ENCODE data around the gene STIM2. TPM values are rescaled to one million over a fixed set of nuclear protein-coding genes. Genes with fewer than 3 reads are reported as not detected.

Gene STIM2
- total RNA-seq, 4 donors from 2014 or later = 17.2 to 71.4 (median 20.7) TPM

- in situ Hi-C loops (cut with MboI; ENCODE audit: low pct_ligation_motif_present in 1 of 4, low pct_unique_long_range_greater_than_20kb in 1 of 4, low sequenced_read_pairs in 3 of 4) (no loop called here), intact Hi-C loops (cut with DNase I; ENCODE audit: low total_unique reads) (no loop called here)
- Histone ChIP-seq H3K4me1 (peaks cover 0 to 15% (median 4%) of the 10 kb centered on the region in 4 donors), H3K4me3 (no peak overlapping the region), H3K27ac (no peak overlapping the region), H3K36me3 (no peaks in the 10 kb centered on the region), H3K27me3 (no peaks in the 10 kb centered on the region), H3K9me3 (no peaks in the 10 kb centered on the region)
- DNase-seq = no peak
- 95% methylated on average over 2 of the region's 2 CpGs for WGBS, 2 donors (ENCODE audit: low coverage in 1 of 2)
- TF ChIP-seq CTCF (IDR thresholded peaks at IDR 0.05) = no peak
- no peak for TF ChIP-seq POLR2AphosphoS5 (IDR thresholded peaks at IDR 0.05)
- TF ChIP-seq POLR2A (IDR thresholded peaks at IDR 0.05) = no peak
- TF ChIP-seq EP300 (IDR thresholded peaks at IDR 0.05; ENCODE audit: low read depth) = no peak
Observed at GRCh38 chr4:26879805-26880204, 19.2 kb downstream of the STIM2 start.

GRCh38 chr4:26884026-26884425, 23.4 kb downstream of the STIM2 start:
- H3K9me3 ChIP-seq = no peaks in the 10 kb centered on the region
- H3K4me1 ChIP-seq = peaks cover 0 to 33% (median 7%) of the 10 kb centered on the region in 4 donors
- no peaks in the 10 kb centered on the region for H3K36me3 ChIP-seq
- H3K4me3 ChIP-seq = no peak overlapping the region
- intact Hi-C loops (cut with DNase I; ENCODE audit: low total_unique reads) (no loop called here), in situ Hi-C loops (cut with MboI; ENCODE audit: low pct_ligation_motif_present in 1 of 4, low pct_unique_long_range_greater_than_20kb in 1 of 4, low sequenced_read_pairs in 3 of 4) (no loop called here)
- no peak for TF ChIP-seq POLR2A (IDR thresholded peaks at IDR 0.05)
- TF ChIP-seq EP300 (IDR thresholded peaks at IDR 0.05; ENCODE audit: low read depth) = no peak
- TF ChIP-seq POLR2AphosphoS5 (IDR thresholded peaks at IDR 0.05) = no peak
- no peak for TF ChIP-seq CTCF (IDR thresholded peaks at IDR 0.05)
- H3K27ac ChIP-seq = peak overlapping the region in 3 of 4 donors; percentile 16 to 63 (median 51)
- no peaks in the 10 kb centered on the region for H3K27me3 ChIP-seq
- no peak for DNase-seq
- 55 to 69% methylated on average over 2 of the region's 2 CpGs for WGBS, 2 donors (ENCODE audit: low coverage in 1 of 2)

- TF ChIP-seq POLR2AphosphoS5 (IDR thresholded peaks at IDR 0.05) = peak in 2 of 3 donors; percentile 12 to 16
- TF ChIP-seq CTCF (IDR thresholded peaks at IDR 0.05) = no peak
- TF ChIP-seq POLR2A (IDR thresholded peaks at IDR 0.05) = peak; percentile 18
- no peak overlapping the region for H3K4me3 ChIP-seq
- no peaks in the 10 kb centered on the region for H3K9me3 ChIP-seq
- DNase-seq = no peak
- H3K36me3 ChIP-seq = no peaks in the 10 kb centered on the region
- intact Hi-C loops (cut with DNase I; ENCODE audit: low total_unique reads) (no loop called here), in situ Hi-C loops (cut with MboI; ENCODE audit: low pct_ligation_motif_present in 1 of 4, low pct_unique_long_range_greater_than_20kb in 1 of 4, low sequenced_read_pairs in 3 of 4) (no loop called here)
- H3K27ac ChIP-seq = peak overlapping the region; percentile 3 to 63 (median 34)
- WGBS, 2 donors (ENCODE audit: low coverage in 1 of 2) = 70 to 81% methylated on average over 4 to 5 of the region's 5 CpGs
- H3K4me1 ChIP-seq = peaks cover 0 to 33% (median 7%) of the 10 kb centered on the region in 4 donors
- no peaks in the 10 kb centered on the region for H3K27me3 ChIP-seq
Observed at GRCh38 chr4:26884486-26884988, 23.9 kb downstream of the STIM2 start.

- H3K9me3 ChIP-seq = no peaks in the 10 kb centered on the region
- no peak overlapping the region for H3K4me3 ChIP-seq
- H3K27ac ChIP-seq = peak overlapping the region in 3 of 4 donors; percentile 51 to 63 (median 56)
- intact Hi-C loops (cut with DNase I; ENCODE audit: low total_unique reads) (no loop called here), in situ Hi-C loops (cut with MboI; ENCODE audit: low pct_ligation_motif_present in 1 of 4, low pct_unique_long_range_greater_than_20kb in 1 of 4, low sequenced_read_pairs in 3 of 4) (no loop called here)
- H3K36me3 ChIP-seq = no peaks in the 10 kb centered on the region
- peaks cover 0 to 29% (median 7%) of the 10 kb centered on the region in 4 donors for H3K4me1 ChIP-seq
- no peak for DNase-seq
- 32 to 40% methylated on average over 2 of the region's 2 CpGs for WGBS, 2 donors (ENCODE audit: low coverage in 1 of 2)
- H3K27me3 ChIP-seq = no peaks in the 10 kb centered on the region
- TF ChIP-seq EP300 (IDR thresholded peaks at IDR 0.05; ENCODE audit: low read depth) (no peak), CTCF (IDR thresholded peaks at IDR 0.05) (no peak), POLR2AphosphoS5 (IDR thresholded peaks at IDR 0.05) (peak in 2 of 3 donors; percentile 36 to 40), POLR2A (IDR thresholded peaks at IDR 0.05) (peak; percentile 10)
Observed at GRCh38 chr4:26885912-26886274, 25.3 kb downstream of the STIM2 start.

Measured in transverse colon (tissue), 4 donors.